Ecto neural progenitor cell (in vitro differentiated cells): ENCODE measurements around the gene CDX1.

Experiments
- DNase-seq: peaks from one replicate; pipeline ENCODE4 v3.0.0-alpha.2; 2018; ENCODE audit warnings: low spot score

The CDX1 gene

GRCh38 chr5:150208187-150209098, 41.9 kb downstream of the CDX1 start:
- DNase-seq = no peak

GRCh38 chr5:150209099-150209635, 42.6 kb downstream of the CDX1 start:
- DNase-seq = no peak

GRCh38 chr5:150210644-150211043, 44.1 kb downstream of the CDX1 start:
- no peak for DNase-seq

- no peak for DNase-seq
These were observed 44.8 kb downstream of the CDX1 start for GRCh38 chr5:150211156-150212030.

GRCh38 chr5:150213530-150213929, 47.0 kb downstream of the CDX1 start:
- no peak for DNase-seq

- DNase-seq = no peak
These were observed 47.7 kb downstream of the CDX1 start for GRCh38 chr5:150214289-150214688.

- no peak for DNase-seq
These were observed 49.7 kb downstream of the CDX1 start for GRCh38 chr5:150215979-150216944.

GRCh38 chr5:150217038-150217437, 50.5 kb downstream of the CDX1 start:
- DNase-seq = no peak

GRCh38 chr5:150217873-150218692, 51.5 kb downstream of the CDX1 start:
- peak; percentile 89 for DNase-seq

GRCh38 chr5:150218693-150219035, 52.1 kb downstream of the CDX1 start:
- no peak for DNase-seq

- DNase-seq = no peak
These were observed 52.6 kb downstream of the CDX1 start for GRCh38 chr5:150219142-150219541.

- no peak for DNase-seq
These were observed 53.3 kb downstream of the CDX1 start for GRCh38 chr5:150219861-150220260.

- DNase-seq = no peak
These were observed 54.9 kb downstream of the CDX1 start for GRCh38 chr5:150221471-150221870.

- DNase-seq = no peak
These were observed 56.3 kb downstream of the CDX1 start for GRCh38 chr5:150222906-150223305.

GRCh38 chr5:150223474-150223873, 56.9 kb downstream of the CDX1 start:
- no peak for DNase-seq

- no peak for DNase-seq
These were observed 58.0 kb downstream of the CDX1 start for GRCh38 chr5:150224483-150225027.

GRCh38 chr5:150227036-150227435, 60.5 kb downstream of the CDX1 start:
- no peak for DNase-seq

GRCh38 chr5:150227606-150228273, 61.2 kb downstream of the CDX1 start:
- no peak for DNase-seq

GRCh38 chr5:150229571-150229970, 63.0 kb downstream of the CDX1 start:
- no peak for DNase-seq

- no peak for DNase-seq
These were observed 64.3 kb downstream of the CDX1 start for GRCh38 chr5:150230842-150231241.
